SK-N-SH treated with all-trans-retinoic acid at 6 μM for 48 hours (cell line): ENCODE data around the gene SEMA4F.

ENCODE experiments used
- ATAC-seq: fragments of 200-7000 bp; cut with Tn5 transposase; 3 replicates; pipeline ENCODE4 v1.9.1; 2020; ENCODE audit warnings: mild to moderate bottlenecking, moderate library complexity
- ARNTL ChIP-seq: fragments of 450-650 bp; formaldehyde crosslinking; IDR thresholded peaks from 2 replicates; pipeline ENCODE4 v1.5.0; 2020; ENCODE audit warnings: low read depth, mild to moderate bottlenecking, moderate library complexity, borderline replicate concordance
- BACH2 ChIP-seq: fragments of 250-450 bp; sonication (Bioruptor Pico); IDR thresholded peaks from 2 replicates; pipeline ENCODE4 v1.9.0; 2021; ENCODE audit warnings: mild to moderate bottlenecking, borderline replicate concordance
- CREB5 ChIP-seq: fragments of 250-450 bp; sonication (Bioruptor Pico); IDR thresholded peaks from 2 replicates; pipeline ENCODE4 v1.5.1; 2020; ENCODE audit warnings: low read depth, mild to moderate bottlenecking, moderate library complexity
- CSDC2 ChIP-seq: fragments of 250-450 bp; sonication (Bioruptor Pico); IDR thresholded peaks from 2 replicates; pipeline ENCODE4 v1.5.0; 2020; ENCODE audit warnings: mild to moderate bottlenecking, moderate library complexity
- CSRNP3 ChIP-seq: fragments of 250-450 bp; sonication (Bioruptor Pico); IDR thresholded peaks from 2 replicates; pipeline ENCODE4 v1.5.1; 2021; ENCODE audit warnings: mild to moderate bottlenecking, moderate library complexity
- ESRRG ChIP-seq: fragments of 250-450 bp; sonication (Bioruptor Pico); IDR thresholded peaks from 2 replicates; pipeline ENCODE4 v1.6.1; 2021; ENCODE audit warnings: mild to moderate bottlenecking
- GLIS3 ChIP-seq: fragments of 250-450 bp; sonication (Bioruptor Pico); IDR thresholded peaks from 2 replicates; pipeline ENCODE4 v1.5.0; 2020; ENCODE audit warnings: mild to moderate bottlenecking, moderate library complexity
- ISL1 ChIP-seq: fragments of 250-450 bp; sonication (Bioruptor Pico); IDR thresholded peaks from 2 replicates; pipeline ENCODE4 v2.1.2; 2022; ENCODE audit warnings: mild to moderate bottlenecking, moderate library complexity
- OSR1 ChIP-seq: fragments of 250-450 bp; sonication (Bioruptor Pico); IDR thresholded peaks from 2 replicates; pipeline ENCODE4 v1.8.0; 2022; ENCODE audit warnings: moderate library complexity, mild to moderate bottlenecking, inconsistent platforms
- PATZ1 ChIP-seq: fragments of 250-450 bp; sonication (Bioruptor Pico); IDR thresholded peaks from 2 replicates; pipeline ENCODE4 v1.8.0; 2020; ENCODE audit warnings: mild to moderate bottlenecking, moderate library complexity, borderline replicate concordance
- POU6F1 ChIP-seq: fragments of 250-450 bp; sonication (Bioruptor Pico); IDR thresholded peaks from 2 replicates; pipeline ENCODE4 v1.8.0; 2021; ENCODE audit warnings: low read depth, mild to moderate bottlenecking, moderate library complexity, borderline replicate concordance
- PPARA ChIP-seq: fragments of 250-450 bp; sonication (Bioruptor Pico); IDR thresholded peaks from 2 replicates; pipeline ENCODE4 v1.5.0; 2020; ENCODE audit warnings: mild to moderate bottlenecking, borderline replicate concordance
- RARB ChIP-seq: fragments of 250-450 bp; sonication (Bioruptor Pico); IDR thresholded peaks from 2 replicates; pipeline ENCODE4 v1.8.0; 2021; ENCODE audit warnings: mild to moderate bottlenecking, moderate library complexity
- SNAI2 ChIP-seq: fragments of 250-450 bp; sonication (Bioruptor Pico); IDR thresholded peaks from 2 replicates; pipeline ENCODE4 v1.5.0; 2020; ENCODE audit warnings: mild to moderate bottlenecking, moderate library complexity
- TCF4 ChIP-seq: fragments of 250-450 bp; sonication (Bioruptor Pico); IDR thresholded peaks from 2 replicates; pipeline ENCODE4 v1.8.0; 2021; ENCODE audit warnings: mild to moderate bottlenecking, moderate library complexity, borderline replicate concordance
- TOX ChIP-seq: fragments of 250-450 bp; sonication (Bioruptor Pico); IDR thresholded peaks from 2 replicates; pipeline ENCODE4 v1.8.0; 2021; ENCODE audit warnings: mild to moderate bottlenecking, moderate library complexity, borderline replicate concordance
- TSHZ2 ChIP-seq: fragments of 250-450 bp; sonication (Bioruptor Pico); IDR thresholded peaks from 2 replicates; pipeline ENCODE4 v1.5.0; 2020; ENCODE audit warnings: mild to moderate bottlenecking, moderate library complexity
- ZC3H10 ChIP-seq: fragments of 250-450 bp; sonication (Bioruptor Pico); IDR thresholded peaks from 2 replicates; pipeline ENCODE4 v1.5.1; 2021; ENCODE audit warnings: mild to moderate bottlenecking, moderate library complexity
- ZFP3 ChIP-seq: fragments of 250-450 bp; sonication (Bioruptor Pico); IDR thresholded peaks from 2 replicates; pipeline ENCODE4 v1.5.0; 2020; ENCODE audit warnings: mild to moderate bottlenecking, moderate library complexity
- ZFP30 ChIP-seq: fragments of 450-650 bp; formaldehyde crosslinking; IDR thresholded peaks from 2 replicates; pipeline ENCODE4 v1.5.0; 2022; ENCODE audit warnings: mild to moderate bottlenecking, moderate library complexity
- ZNF565 ChIP-seq: fragments of 450-650 bp; formaldehyde crosslinking; conservative IDR thresholded peaks from 2 replicates; pipeline ENCODE4 v1.5.0; 2020; ENCODE audit warnings: low read depth, mild to moderate bottlenecking, moderate library complexity
- ZNF70 ChIP-seq: fragments of 450-650 bp; formaldehyde crosslinking; IDR thresholded peaks from 2 replicates; pipeline ENCODE4 v1.5.0; 2020; ENCODE audit warnings: mild to moderate bottlenecking, moderate library complexity
- ZNF8 ChIP-seq: fragments of 450-650 bp; formaldehyde crosslinking; IDR thresholded peaks from 2 replicates; pipeline ENCODE4 v1.5.0; 2020; ENCODE audit warnings: mild to moderate bottlenecking, moderate library complexity

Gene SEMA4F

GRCh38 chr2:74724496-74724895, 70.4 kb downstream of the SEMA4F start:
- no peak for TF ChIP-seq PPARA (CRISPR knock-in tag)
- TF ChIP-seq ARNTL, result no peak
- no peak for TF ChIP-seq ZNF70 (CRISPR knock-in tag)
- TF ChIP-seq CSRNP3 (CRISPR knock-in tag), result no peak
- TF ChIP-seq, all 23 proteins: peak for 0
- no peak for ATAC-seq

GRCh38 chr2:74725287-74725686, 71.2 kb downstream of the SEMA4F start:
- no peak for ATAC-seq
- TF ChIP-seq TOX (no peak), ZFP30 (no peak), ZFP3 (no peak), ARNTL (no peak), ZNF8 (CRISPR knock-in tag) (no peak), POU6F1 (no peak), PATZ1 (no peak), BACH2 (CRISPR knock-in tag) (no peak), CSRNP3 (CRISPR knock-in tag) (no peak), ZNF565 (CRISPR knock-in tag) (no peak), GLIS3 (CRISPR knock-in tag) (no peak), TCF4 (CRISPR knock-in tag) (no peak), ISL1 (CRISPR knock-in tag) (no peak), CREB5 (CRISPR knock-in tag) (no peak), PPARA (CRISPR knock-in tag) (no peak), TSHZ2 (CRISPR knock-in tag) (no peak), ESRRG (CRISPR knock-in tag) (no peak), OSR1 (CRISPR knock-in tag) (no peak), CSDC2 (CRISPR knock-in tag) (no peak), SNAI2 (no peak)

- no peak for ATAC-seq
- TF ChIP-seq POU6F1, result no peak
- no peak for TF ChIP-seq ZFP30
- no peak for TF ChIP-seq TCF4 (CRISPR knock-in tag)
- TF ChIP-seq ZNF8 (CRISPR knock-in tag), result no peak
- TF ChIP-seq SNAI2, result no peak
- no peak for TF ChIP-seq ZFP3
- TF ChIP-seq ISL1 (CRISPR knock-in tag), result no peak
- TF ChIP-seq CSRNP3 (CRISPR knock-in tag), result no peak
- no peak for TF ChIP-seq CSDC2 (CRISPR knock-in tag)
- TF ChIP-seq ZNF565 (CRISPR knock-in tag), result no peak
- no peak for TF ChIP-seq TOX
- no peak for TF ChIP-seq PPARA (CRISPR knock-in tag)
- no peak for TF ChIP-seq RARB (CRISPR knock-in tag)
- no peak for TF ChIP-seq ZC3H10 (CRISPR knock-in tag)
- no peak for TF ChIP-seq BACH2 (CRISPR knock-in tag)
- TF ChIP-seq ARNTL, result no peak
Observed at GRCh38 chr2:74728842-74729241, 74.8 kb downstream of the SEMA4F start.
